Testis (tissue), 2 donors: ENCODE data around the gene DCP1B.

Source experiments
- POLR2A ChIP-seq: fragments of 450-650 bp; IDR thresholded peaks from one replicate; pipeline ENCODE4 v1.6.1; 2017; ENCODE audit warnings: antibody characterized with exemption, mild to moderate bottlenecking, moderate library complexity
- TF ChIP-seq, protein P1 (sequence below), 3 experiments: fragments of 450-650 bp in 2 of 3; fragments of 200-600 bp in 1 of 3; sonication (generic) in 1 of 3; IDR thresholded peaks; one replicate each; pipeline ENCODE4 v1.5.1; 2016 to 2019; ENCODE audit warnings: antibody characterized with exemption in 3 of 3, mild to moderate bottlenecking in 2 of 3, moderate library complexity in 1 of 3

- TF ChIP-seq, protein P1, sequence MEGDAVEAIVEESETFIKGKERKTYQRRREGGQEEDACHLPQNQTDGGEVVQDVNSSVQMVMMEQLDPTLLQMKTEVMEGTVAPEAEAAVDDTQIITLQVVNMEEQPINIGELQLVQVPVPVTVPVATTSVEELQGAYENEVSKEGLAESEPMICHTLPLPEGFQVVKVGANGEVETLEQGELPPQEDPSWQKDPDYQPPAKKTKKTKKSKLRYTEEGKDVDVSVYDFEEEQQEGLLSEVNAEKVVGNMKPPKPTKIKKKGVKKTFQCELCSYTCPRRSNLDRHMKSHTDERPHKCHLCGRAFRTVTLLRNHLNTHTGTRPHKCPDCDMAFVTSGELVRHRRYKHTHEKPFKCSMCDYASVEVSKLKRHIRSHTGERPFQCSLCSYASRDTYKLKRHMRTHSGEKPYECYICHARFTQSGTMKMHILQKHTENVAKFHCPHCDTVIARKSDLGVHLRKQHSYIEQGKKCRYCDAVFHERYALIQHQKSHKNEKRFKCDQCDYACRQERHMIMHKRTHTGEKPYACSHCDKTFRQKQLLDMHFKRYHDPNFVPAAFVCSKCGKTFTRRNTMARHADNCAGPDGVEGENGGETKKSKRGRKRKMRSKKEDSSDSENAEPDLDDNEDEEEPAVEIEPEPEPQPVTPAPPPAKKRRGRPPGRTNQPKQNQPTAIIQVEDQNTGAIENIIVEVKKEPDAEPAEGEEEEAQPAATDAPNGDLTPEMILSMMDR (IDR thresholded peaks at IDR 0.05), result no peak
- TF ChIP-seq POLR2A, result no peak
Observed at GRCh38 chr12:2035431-2036055, 31.3 kb upstream of the DCP1B start.
